ENCODE results near the gene TAS2R3.
A peak's percentile ranks its signal among the peaks of the same experiment; 100 is the strongest.
"Not testable (repeated sequence)": the region's sequence is repeated elsewhere in the genome, so short reads cannot be mapped to it uniquely, and the experiment has no call there.

The TAS2R3 gene, protein sequence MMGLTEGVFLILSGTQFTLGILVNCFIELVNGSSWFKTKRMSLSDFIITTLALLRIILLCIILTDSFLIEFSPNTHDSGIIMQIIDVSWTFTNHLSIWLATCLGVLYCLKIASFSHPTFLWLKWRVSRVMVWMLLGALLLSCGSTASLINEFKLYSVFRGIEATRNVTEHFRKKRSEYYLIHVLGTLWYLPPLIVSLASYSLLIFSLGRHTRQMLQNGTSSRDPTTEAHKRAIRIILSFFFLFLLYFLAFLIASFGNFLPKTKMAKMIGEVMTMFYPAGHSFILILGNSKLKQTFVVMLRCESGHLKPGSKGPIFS

DNA sequence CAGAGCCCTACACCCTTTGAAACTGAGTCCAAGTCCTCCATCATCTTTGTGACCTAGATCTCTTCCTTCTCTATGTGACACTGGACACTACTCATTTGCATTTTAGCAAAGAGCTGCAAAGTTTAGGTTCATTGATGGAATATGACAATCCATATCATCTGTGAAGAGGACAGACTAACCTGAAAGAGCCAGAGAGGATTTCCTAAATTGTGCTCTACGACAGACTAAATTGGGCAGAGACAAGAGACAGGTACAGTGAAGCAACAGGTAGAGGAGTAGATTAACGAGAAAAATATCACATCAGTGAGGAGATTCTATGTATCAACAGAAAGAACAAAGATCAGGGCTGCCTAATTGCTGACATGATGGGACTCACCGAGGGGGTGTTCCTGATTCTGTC lies at the start of gene TAS2R3:
Gene TAS2R3 (plus strand): TSS at position 301 of the 400 bp plus-strand sequence. CDS start 62 bp downstream, at position 363.
- DNase-seq (ENCODE audit: extremely low read depth in 1 of 2, low read depth in 1 of 2) = no peak

DNA sequence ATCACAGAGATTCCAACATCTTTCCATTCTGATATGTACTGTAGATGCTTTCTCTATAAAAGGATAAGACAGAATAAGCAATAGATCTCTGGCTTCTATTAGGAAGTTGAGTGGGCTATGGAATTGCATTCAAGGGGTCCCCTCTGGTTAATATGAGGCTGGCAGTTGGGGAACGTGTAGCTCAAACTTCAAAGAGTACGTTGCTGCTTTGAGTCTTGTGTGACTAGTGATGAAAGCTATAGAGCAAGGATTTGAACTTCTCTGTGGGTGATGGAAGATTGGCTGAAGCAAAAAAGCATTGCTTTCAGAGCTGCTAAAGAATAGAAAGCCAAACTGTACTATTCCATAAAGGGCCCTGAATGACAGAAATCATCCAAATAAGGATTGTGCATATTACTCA lies 49.3 kb upstream of the TAS2R3 start:
- no peak for DNase-seq (ENCODE audit: extremely low read depth in 1 of 2, low read depth in 1 of 2)

DNA sequence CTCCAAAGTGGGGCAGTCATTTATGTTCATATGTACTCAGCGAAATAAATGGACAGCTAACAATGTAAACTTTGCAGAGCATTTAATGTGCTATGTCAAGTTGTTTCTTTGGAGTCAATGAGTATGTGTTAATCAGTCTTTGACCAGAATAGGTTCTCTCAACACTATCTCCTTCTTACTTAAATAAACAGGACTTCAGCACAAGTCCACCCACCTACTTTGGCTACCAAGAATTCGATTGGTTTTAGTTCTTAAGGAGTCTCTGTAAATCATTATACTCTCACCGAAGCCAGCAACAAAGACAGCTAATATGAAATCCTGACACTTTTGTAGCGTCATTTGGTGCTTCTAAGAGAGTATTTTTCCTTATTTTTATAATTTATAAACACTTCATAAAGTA lies 48.9 kb upstream of the TAS2R3 start:
- DNase-seq (ENCODE audit: extremely low read depth in 1 of 2, low read depth in 1 of 2) = no peak

DNA sequence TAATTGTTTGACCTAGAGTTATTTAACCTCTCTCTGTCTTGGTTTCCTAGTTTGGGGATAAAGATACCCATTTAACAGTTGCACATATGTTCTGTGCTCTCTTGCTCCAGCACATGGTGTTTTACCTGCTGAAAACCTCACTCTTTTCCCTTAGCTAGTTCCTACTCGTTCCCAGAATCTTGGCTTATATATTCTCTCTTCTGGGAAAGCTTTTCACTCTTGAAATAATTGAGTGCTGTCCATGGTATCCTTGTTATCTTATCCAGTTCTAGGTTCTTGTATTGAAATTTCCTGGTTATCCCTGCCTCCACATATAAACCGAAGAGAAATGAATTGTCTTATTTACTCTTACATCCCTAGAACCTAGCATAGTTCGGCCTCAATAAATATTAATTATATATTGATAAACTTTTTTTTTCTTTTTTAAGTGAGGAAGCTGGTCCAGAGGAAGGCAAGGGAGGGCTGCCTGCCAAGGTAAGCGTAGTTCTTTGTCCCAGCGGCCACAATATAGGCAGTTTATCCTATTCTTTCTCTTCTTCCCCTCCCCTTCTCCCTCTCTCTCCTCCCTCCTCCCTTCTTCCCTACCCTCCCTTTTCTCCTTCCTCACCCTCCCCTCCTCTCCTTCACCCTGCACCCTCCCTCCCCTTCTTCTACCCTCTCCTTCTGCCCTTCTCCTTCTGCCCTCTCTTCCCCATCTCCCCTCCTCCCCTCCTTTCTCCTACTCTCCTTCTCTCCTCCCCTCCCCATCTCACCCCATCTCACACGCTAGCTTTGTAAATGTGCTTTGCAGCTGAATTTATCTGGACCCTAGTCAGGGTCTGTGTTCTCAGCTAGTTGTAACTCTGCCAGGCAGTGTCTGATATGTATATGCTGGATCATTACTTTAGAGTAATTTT lies 47.9 kb upstream of the TAS2R3 start:
- DNase-seq (ENCODE audit: extremely low read depth in 1 of 2, low read depth in 1 of 2) = no peak

DNA sequence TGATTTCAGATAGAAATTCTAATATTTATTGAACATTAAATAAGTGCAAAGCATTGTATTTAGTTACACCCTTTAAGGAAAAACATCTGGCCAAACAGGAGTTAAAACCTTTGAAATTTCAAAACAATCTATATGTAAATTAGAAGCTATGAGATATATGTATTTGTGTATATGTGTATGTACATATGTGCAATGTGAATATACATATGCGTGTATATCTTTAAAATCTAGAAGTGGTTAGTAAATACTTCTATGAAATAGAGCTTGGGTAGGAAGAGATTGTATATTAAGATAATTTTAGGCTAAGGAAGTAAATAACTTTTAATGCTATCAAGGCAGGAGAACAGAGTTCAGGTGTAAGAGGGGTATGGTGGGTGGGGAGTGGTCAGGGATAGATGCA lies 46.4 kb upstream of the TAS2R3 start:
- DNase-seq (ENCODE audit: extremely low read depth in 1 of 2, low read depth in 1 of 2) = no peak

DNA sequence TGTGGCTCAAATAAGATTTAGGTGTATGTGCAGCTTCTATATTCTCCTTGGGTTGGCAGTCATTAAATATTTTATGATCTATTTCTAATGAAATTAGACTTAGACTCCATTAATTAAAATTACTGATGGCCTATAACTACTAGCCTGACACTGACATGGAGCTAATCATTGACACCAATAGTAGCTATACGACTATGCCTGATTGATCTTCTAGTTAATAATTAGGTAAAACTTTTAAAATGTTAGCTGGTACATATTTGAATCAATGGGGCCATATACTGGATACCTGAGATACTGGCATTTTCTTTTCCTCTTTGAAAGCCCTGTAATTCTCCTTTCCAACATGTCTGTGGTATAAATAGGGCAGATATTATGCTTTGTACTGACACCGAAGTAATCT lies 41.4 kb upstream of the TAS2R3 start:
- DNase-seq (ENCODE audit: extremely low read depth in 1 of 2, low read depth in 1 of 2) = no peak

DNA sequence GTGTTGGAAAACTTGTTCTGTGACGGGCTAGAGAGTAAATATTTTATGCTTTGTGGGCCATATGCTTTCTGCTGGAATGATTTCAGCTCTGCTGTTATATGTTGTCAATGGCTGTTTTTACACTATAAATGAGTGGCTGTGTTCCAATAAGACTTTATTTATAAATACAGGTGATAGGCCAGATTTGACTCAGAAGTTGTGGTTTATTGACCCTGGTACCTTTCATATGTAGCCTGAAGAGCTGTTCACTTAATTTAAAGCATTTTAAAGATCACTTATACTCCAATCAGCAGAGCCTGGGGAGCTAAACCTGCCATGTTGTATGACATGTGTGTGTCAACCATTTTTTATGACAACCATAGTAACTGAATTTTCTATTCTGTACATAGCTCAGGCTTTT lies 34.9 kb upstream of the TAS2R3 start:
- no peak for DNase-seq (ENCODE audit: extremely low read depth in 1 of 2, low read depth in 1 of 2)

DNA sequence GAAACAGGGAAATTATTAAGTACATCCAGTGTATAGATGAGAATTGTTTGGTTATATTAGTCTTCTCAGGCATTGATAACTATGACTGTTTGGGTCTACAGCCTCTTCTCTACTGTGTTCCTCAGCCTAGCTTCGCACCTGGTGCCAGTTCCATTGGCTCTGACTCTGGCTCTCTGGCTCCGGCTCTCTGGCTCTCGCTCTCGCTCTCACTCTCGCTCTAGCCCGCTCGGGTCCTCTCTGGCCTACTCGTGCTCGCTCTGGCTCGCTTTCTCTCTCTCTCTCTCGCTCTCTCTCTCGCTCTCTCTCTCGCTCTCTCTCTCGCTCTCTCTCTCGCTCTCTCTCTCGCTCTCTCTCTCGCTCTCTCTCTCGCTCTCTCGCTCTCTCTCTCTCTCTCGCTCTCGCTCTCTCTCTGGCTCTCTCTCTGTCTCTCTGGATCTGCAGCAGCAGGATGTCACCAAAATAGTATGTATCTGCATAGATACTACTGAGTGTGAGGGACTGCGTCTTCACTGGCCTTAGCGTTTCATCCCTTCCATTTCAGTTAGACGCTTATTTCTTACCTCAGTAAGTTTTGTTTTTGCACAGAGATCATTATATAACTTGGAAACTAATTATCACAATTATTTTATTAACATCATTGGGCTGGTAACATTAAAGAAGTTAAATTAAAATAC lies 32.3 kb upstream of the TAS2R3 start:
- DNase-seq (ENCODE audit: extremely low read depth in 1 of 2, low read depth in 1 of 2) = no peak

DNA sequence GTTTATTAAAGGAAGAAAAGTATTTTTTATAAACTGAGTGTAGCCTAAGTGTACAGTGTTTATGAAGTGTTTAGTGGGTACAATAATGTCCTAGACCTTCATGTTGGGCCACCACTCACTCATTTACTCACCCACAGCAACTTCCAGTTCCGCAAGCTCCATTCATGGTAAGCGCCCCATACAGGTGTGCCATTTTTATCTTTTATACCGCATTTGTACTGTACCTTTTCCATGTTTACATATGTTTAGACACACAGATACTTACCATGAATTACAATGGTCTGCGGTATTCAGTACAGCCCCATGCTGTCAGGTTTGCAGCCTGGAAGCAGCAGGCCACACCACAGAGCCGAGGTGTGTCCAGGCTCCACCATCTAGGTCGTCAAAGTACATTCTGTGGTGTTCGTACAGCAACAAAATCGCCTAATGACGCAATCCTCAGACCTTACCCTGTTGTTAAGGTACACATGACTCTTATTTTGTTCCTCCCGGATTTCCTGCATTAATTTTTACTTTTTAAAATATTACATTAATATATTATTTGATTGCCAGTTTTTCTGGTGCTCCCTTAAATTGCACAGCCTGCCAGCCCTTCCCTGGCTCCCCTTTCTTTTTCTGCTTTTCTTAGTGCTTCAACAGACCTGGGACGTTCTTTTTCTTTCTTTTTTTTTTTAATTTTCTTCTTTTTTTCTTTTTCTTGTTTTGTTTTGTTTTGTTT lies 26.6 kb upstream of the TAS2R3 start:
- DNase-seq (ENCODE audit: extremely low read depth in 1 of 2, low read depth in 1 of 2) = no peak

DNA sequence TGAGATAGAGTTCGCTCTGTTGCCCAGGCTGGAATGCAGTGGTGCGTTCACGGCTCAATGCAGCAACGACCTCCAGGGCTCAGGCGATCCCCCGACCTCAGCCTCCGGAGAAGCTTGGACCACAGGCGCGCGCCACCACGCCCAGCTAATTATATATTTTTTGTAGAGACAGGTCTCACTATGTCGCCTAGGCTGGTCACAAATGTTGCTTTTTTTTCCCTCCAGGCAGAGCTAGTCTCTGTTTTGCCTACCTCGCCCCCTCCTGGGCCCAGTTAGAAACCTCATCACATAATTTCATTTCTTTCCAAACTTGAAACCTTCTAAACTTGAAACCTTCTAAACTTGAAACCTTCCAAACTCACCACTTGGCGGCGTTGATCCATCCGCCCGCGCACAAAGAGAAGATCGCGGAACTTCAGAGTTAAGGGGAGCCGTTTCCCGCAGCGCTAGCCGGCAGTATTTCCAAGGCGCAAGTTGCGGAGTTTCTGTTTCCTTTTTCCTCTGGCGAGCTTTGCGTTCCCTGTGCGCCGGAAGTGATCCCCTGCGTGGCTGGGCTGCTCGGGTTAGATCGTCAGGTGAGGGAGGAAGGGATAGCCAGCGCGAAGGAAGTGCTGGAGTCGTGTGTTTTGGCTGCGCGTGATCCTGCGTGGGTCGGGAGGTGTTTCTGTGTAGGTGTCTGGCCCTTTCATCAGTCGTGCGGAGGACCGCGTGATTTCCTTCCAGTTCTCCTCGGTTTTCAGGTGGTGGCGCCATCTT lies 25.9 kb upstream of the TAS2R3 start, which contains the start of gene SSBP1:
Gene SSBP1 (plus strand): TSS at position 523 of the 756 bp plus-strand sequence. CDS start 809 bp downstream, outside the sequence.
- peak; percentile 82 to 87 for DNase-seq (ENCODE audit: extremely low read depth in 1 of 2, low read depth in 1 of 2)

DNA sequence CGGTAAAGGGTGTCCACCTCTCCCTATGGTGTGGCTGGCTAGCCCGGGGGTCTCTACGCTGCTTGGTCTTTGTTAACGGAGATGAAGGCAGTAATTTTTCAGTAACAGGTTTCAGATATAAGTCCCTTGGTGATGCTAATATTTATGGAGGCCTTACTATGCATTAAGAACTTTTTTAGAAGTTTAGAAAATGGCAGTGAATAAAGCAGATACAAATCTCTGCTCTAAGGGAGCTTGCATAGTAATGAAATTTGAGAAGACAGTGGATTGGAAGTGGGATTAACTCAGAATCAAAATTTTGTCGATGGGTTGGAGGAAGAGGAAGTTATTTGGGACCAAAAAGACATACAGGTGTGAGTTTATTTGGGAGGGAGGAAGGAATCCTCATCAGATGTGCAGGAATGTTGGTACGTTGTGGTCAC lies 25.3 kb upstream of the TAS2R3 start:
- no peak for DNase-seq (ENCODE audit: extremely low read depth in 1 of 2, low read depth in 1 of 2)

DNA sequence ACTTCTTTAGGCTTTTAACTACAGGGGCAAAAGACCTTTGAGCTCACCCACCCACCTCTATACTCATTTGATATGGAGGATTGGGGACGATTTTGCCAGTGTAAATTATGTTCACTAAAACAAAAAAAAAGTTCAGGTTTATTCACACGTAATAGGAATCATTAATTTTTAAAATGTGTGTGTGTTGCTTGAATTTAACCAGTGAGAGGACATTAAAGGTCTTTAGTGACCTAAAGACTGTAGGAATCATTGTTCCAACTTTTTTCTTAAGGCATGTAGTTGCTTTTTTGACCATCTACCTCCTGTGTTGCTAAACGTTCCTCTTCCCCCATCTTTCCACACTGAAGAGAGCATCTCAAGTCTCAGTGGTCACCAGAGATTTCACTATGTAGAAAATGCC lies 24.6 kb upstream of the TAS2R3 start:
- no peak for DNase-seq (ENCODE audit: extremely low read depth in 1 of 2, low read depth in 1 of 2)

DNA sequence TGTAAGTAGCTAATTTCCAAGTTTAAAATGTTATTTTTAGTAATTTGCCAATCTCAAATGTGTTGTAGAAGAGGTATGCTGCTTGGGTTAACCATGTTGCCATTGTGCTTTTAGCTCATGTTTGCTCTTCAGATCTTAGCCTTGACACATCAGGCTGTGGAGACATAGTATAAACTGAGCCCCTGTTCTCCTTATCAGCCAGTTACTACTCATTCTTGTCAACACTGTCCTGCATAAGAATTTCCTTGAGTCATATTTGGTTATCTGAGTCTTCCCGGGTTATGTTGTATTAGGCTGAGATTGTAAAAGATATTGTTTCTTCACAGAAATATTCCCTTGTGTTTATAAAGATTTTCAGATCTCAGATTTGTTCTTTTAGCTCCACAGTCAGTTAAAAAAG lies 21.7 kb upstream of the TAS2R3 start:
- no peak for DNase-seq (ENCODE audit: extremely low read depth in 1 of 2, low read depth in 1 of 2)

DNA sequence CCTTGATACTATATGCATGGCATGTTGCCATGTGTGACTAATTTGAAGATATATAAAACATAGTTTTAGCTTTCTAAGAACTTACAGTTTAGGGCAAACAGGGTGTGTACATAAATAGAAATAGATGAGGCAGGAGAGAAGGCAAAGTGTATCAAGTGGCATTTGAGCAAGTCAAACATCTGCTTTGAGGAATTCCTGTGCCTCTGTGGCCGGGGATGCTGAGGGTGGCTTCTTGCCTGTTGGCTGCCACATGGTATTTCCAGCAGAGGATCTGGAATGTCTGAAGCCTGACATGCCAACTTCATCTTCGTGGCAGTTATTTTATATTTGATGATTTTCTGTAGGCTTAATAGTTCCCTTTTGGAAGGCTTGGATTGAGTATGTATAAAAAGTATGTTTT lies 19.8 kb upstream of the TAS2R3 start:
- DNase-seq (ENCODE audit: extremely low read depth in 1 of 2, low read depth in 1 of 2) = no peak

DNA sequence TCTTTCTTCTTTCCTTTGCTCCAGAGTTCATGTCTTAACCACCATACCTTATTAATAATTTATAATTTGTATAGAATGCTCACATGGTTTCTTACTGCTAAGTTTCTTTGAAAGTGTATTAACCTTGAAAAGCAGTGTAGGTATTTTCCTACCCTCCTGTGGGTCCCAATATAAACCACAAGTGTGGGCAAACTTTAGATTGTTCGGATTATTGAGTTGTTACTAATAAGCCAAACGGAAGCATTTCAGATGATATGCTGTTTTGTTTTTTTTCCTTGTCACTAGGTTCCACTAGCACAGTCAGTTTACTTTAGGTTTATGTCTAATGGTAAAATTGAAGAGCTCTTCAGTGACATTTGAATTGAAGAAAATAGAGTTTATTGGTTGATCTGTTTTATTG lies 15.5 kb upstream of the TAS2R3 start:
- DNase-seq (ENCODE audit: extremely low read depth in 1 of 2, low read depth in 1 of 2) = no peak

DNA sequence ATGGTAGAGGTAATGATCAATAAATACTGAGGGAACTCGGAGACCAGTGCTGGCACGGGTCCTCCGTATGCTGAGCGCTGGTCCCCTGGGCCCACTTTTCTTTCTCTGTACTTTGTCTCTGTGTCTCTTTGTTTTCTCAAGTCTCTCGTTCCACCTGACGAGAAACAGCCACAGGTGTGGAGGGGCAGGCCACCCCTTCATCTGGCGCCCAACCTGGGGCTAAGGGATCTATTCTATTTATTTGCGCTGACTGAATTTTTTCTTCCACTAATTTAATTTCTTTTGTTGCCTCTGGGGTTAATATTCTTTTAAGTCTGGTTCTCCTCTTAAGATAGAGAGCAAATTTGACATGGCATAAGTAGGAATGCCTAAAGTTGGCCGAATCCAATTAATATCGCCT lies 12.0 kb upstream of the TAS2R3 start:
- DNase-seq (ENCODE audit: extremely low read depth in 1 of 2, low read depth in 1 of 2) = not testable (repeated sequence)

DNA sequence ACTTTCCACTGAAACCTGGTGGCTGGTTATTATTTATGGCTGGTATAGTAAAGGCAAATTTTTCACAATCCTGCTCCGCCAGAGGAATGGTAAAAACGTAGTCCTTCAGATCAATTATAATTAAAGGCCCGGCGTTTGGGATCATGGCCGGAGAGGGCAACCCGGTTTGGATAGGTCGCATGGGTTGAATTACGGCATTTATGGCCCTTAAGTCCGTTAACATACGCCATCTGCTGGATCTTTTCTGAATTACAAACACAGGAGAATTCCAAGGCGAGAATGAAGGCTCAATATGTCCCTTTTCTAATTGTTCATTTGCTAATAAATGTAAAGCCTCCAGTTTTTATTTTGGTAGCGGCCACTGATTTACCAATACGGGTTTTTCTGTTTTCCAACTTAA lies 11.3 kb upstream of the TAS2R3 start:
- DNase-seq (ENCODE audit: extremely low read depth in 1 of 2, low read depth in 1 of 2) = no peak

DNA sequence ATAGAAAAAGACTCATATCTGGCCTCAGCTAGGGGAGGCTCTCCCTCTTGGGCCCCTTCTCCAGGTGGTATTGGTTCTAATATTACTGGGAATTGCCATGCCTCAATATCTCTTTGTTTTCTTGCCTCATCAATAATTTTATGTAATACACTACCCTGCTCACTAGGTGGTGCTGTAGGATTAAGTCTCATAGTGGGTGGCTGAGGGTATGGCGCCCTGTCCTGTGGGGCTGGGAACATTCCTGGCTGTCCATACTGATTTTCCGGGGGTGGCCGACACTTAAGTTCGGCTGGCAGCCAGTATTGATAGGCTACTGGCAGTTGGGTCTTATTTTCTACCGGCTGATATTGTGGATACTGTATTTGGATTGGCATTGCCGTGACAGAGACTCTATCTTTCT lies 9.0 kb upstream of the TAS2R3 start:
- no peak for DNase-seq (ENCODE audit: extremely low read depth in 1 of 2, low read depth in 1 of 2)

DNA sequence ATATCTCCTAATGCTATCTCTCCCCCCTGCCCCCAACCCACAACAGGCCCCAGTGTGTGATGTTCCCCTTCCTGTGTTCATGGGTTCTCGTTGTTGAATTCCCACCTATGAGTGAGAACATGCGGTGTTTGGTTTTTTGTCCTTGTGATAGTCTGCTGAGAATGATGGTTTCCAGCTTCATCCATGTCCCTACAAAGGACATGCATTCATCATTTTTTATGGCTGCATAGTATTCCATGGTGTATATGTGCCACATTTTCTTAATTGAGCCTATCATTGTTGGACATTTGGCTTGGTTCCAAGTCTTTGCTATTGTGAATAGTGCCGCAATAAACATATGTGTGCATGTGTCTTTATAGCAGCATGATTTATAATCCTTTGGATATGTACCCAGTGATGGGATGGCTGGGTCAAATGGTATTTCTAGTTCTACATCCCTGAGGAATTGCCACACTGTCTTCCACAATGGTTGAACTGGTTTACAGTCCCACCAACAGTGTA lies 6.2 kb downstream of the TAS2R3 start:
- not testable (repeated sequence) for DNase-seq (ENCODE audit: extremely low read depth in 1 of 2, low read depth in 1 of 2)

DNA sequence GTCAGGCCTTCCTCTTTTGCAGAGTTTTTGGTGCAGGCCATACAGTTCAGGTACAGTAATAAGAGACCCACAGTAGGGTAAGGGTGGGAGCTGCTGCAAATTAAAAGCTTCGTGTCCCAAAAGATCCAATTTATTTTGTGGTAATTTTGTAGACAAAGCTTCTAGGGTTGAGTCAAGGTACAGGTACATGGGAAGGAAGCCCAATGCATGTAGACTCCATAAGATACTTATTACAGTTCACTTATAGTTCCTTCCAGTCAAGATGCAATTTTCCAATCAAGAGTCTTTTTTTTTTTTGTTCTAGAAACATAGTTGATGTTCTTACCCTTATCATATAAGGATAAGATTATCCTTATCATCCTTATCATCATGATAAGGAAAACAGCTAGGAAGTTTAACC lies 12.5 kb downstream of the TAS2R3 start, which contains the start of gene TAS2R4:
Gene TAS2R4 (plus strand): TSS at position 301 of the 400 bp plus-strand sequence. CDS start 1,815 bp downstream, outside the sequence.
- DNase-seq (ENCODE audit: extremely low read depth in 1 of 2, low read depth in 1 of 2) = no peak
